Liver (tissue), 3 donors: ENCODE measurements around the gene INPPL1.

Source experiments
- ATF3 ChIP-seq: IDR thresholded peaks from 2 replicates; pipeline ENCODE4 v1.6.1; 2016; ENCODE audit warnings: antibody characterized with exemption
- EGR1 ChIP-seq, 2 donors: IDR thresholded peaks; 2 replicates each; pipeline ENCODE4 v1.6.1; 2016 to 2018; ENCODE audit warnings: antibody characterized with exemption in 2 of 2, low read depth in 2 of 2
- GABPA ChIP-seq, 2 donors: IDR thresholded peaks in 1 of 2; conservative IDR thresholded peaks in 1 of 2; 2 replicates each; pipeline ENCODE4 v1.6.1; 2016; ENCODE audit warnings: antibody characterized with exemption in 2 of 2, mild to moderate bottlenecking in 1 of 2, moderate library complexity in 1 of 2
- JUND ChIP-seq, 2 donors: IDR thresholded peaks; 2 replicates each; pipeline ENCODE4 v1.6.1; 2016; ENCODE audit warnings: antibody characterized with exemption in 2 of 2
- MAX ChIP-seq: IDR thresholded peaks from 2 replicates; pipeline ENCODE4 v1.6.1; 2016; ENCODE audit warnings: antibody characterized with exemption
- RAD21 ChIP-seq, 2 donors: IDR thresholded peaks; 2 replicates each; pipeline ENCODE4 v1.6.1; 2016; ENCODE audit warnings: antibody characterized with exemption in 2 of 2, mild to moderate bottlenecking in 2 of 2
- REST ChIP-seq: IDR thresholded peaks from 2 replicates; pipeline ENCODE4 v1.6.1; 2016; ENCODE audit warnings: antibody characterized with exemption, mild to moderate bottlenecking
- RXRA ChIP-seq, 2 donors: IDR thresholded peaks; 2 replicates each; pipeline ENCODE4 v1.6.1; 2017 to 2018; ENCODE audit warnings: antibody characterized with exemption in 2 of 2, mild to moderate bottlenecking in 1 of 2
- SP1 ChIP-seq: IDR thresholded peaks from 2 replicates; pipeline ENCODE4 v1.6.1; 2018; ENCODE audit warnings: antibody characterized with exemption, mild to moderate bottlenecking
- TAF1 ChIP-seq: conservative IDR thresholded peaks from 2 replicates; pipeline ENCODE4 v1.6.1; 2016; ENCODE audit warnings: antibody characterized with exemption, mild to moderate bottlenecking
- YY1 ChIP-seq: IDR thresholded peaks from 2 replicates; pipeline ENCODE4 v1.6.1; 2016; ENCODE audit warnings: antibody characterized with exemption, mild to moderate bottlenecking
- TF ChIP-seq, protein P1 (sequence below): fragments of 150-350 bp; IDR thresholded peaks from 2 replicates; pipeline ENCODE4 v1.5.1; 2017; ENCODE audit warnings: improper control_type of control experiment, low read depth, low read length; ENCODE audit not compliant: missing input control
- donor health status: healthy.
- donor health status: healthy.

DNA sequence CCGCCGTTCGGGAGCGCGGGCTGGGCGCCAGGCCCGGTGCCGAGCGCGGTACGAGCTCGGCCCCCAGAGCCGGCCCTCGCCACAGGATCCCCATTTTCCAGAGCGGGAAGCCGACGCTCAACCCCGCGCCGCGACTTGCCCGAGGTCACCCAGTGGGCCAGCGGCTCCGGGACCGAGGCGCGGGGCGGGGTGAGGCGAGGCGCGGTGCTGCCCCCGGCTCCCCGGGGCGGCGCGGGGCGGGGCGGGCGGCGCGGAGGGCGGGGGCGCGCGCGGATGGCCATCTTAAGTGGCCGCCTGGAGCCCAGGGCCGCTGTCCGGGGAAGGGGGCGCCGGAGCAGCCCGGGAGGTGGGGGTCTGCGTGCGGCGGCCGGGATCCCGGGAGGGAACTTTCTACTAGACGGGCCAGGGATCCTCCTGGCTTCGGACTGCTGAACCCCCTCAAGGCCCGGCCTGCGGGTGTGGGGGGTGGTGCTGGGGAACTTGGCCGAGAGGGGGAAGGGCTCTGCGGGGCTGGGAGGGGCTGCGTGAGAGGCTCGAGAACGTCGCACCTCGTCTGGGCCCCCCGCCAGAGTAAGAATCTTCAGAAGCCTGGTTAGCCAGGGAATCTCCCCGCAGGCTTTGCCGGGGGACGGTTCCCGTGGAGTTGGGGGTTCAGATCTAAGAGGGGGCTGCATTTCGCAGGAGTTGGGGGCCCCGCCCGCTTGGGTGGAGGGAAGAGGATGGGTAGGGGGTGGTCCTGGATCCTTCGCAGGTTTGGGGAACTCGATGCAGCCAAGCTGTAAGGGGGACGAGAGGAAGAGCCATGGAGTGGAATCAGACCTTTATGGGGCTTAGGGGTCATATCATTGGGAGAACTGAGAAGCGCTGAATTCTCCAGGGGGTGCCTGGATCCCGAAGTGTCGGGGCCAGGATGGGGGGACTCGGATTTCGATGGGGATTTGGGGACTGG, 678 bp upstream of the INPPL1 start:
- TF ChIP-seq, protein P1, sequence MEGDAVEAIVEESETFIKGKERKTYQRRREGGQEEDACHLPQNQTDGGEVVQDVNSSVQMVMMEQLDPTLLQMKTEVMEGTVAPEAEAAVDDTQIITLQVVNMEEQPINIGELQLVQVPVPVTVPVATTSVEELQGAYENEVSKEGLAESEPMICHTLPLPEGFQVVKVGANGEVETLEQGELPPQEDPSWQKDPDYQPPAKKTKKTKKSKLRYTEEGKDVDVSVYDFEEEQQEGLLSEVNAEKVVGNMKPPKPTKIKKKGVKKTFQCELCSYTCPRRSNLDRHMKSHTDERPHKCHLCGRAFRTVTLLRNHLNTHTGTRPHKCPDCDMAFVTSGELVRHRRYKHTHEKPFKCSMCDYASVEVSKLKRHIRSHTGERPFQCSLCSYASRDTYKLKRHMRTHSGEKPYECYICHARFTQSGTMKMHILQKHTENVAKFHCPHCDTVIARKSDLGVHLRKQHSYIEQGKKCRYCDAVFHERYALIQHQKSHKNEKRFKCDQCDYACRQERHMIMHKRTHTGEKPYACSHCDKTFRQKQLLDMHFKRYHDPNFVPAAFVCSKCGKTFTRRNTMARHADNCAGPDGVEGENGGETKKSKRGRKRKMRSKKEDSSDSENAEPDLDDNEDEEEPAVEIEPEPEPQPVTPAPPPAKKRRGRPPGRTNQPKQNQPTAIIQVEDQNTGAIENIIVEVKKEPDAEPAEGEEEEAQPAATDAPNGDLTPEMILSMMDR: no peak
- TF ChIP-seq GABPA (IDR thresholded peaks at IDR 0.05 in 1 of 2, conservative IDR thresholded peaks at IDR 0.05 in 1 of 2) (no peak), MAX (no peak), TAF1 (no peak), RXRA (IDR thresholded peaks at IDR 0.05) (no peak), ATF3 (no peak), SP1 (no peak), REST (no peak), RAD21 (IDR thresholded peaks at IDR 0.05) (no peak), EGR1 (IDR thresholded peaks at IDR 0.05; ENCODE audit: low read depth in 2 of 2) (no peak), YY1 (no peak), JUND (IDR thresholded peaks at IDR 0.05) (no peak)
